ENCODE data around the gene TTC7B.

GRCh38 chr14:90665321-90666000 lies 150.8 kb downstream of the TTC7B start:
- TF ChIP-seq CTCF (IDR thresholded peaks at IDR 0.05) = no peak
- no peak for TF ChIP-seq POLR2AphosphoS5 (IDR thresholded peaks at IDR 0.05)

Data from prostate gland (tissue), 2 donors.